Osteoblast (primary cell): ENCODE data around the gene REEP6. TPM values are rescaled to one million over a fixed set of nuclear protein-coding genes. Genes with fewer than 3 reads are reported as not detected.
"Not testable (repeated sequence)": the region's sequence is repeated elsewhere in the genome, so short reads cannot be mapped to it uniquely, and the experiment has no call there.

Experiments used
- DNase-seq: peaks from one replicate; pipeline ENCODE4 v3.0.0; 2011; ENCODE audit warnings: low spot score, mixed read lengths; ENCODE audit not compliant: insufficient read length; ENCODE audit errors: missing footprints
- H2AFZ ChIP-seq: 2 replicates; pipeline ENCODE4 v1.6.0; 2011; ENCODE audit warnings: mild to moderate bottlenecking, low read length
- H3K27ac ChIP-seq: 2 replicates; pipeline ENCODE4 v1.5.1; 2011; ENCODE audit warnings: mild to moderate bottlenecking, low read depth, low read length, moderate library complexity
- H3K27me3 ChIP-seq: 2 replicates; pipeline ENCODE4 v1.6.0; 2012; ENCODE audit warnings: mild to moderate bottlenecking, control low read depth, inconsistent platforms, low read length, moderate library complexity; ENCODE audit not compliant: insufficient read depth
- H3K36me3 ChIP-seq: 2 replicates; pipeline ENCODE4 v1.5.1; 2011; ENCODE audit warnings: mild to moderate bottlenecking, low read length, control low read depth, moderate library complexity; ENCODE audit not compliant: insufficient read depth
- H3K4me1 ChIP-seq: 2 replicates; pipeline ENCODE4 v1.5.1; 2011; ENCODE audit warnings: mild to moderate bottlenecking, low read length, control low read depth, moderate library complexity; ENCODE audit not compliant: insufficient read depth
- H3K4me2 ChIP-seq: 2 replicates; pipeline ENCODE4 v1.6.0; 2011; ENCODE audit warnings: mild to moderate bottlenecking, low read length; ENCODE audit not compliant: insufficient read depth
- H3K4me3 ChIP-seq: fragments of 200-600 bp; sonication (generic); 3 replicates; pipeline ENCODE4 v1.5.1; 2012; ENCODE audit warnings: mild to moderate bottlenecking, low read length, inconsistent platforms; ENCODE audit not compliant: insufficient read depth
- H3K79me2 ChIP-seq: 2 replicates; pipeline ENCODE4 v1.6.0; 2012; ENCODE audit warnings: mild to moderate bottlenecking, low read length, control low read depth, inconsistent platforms; ENCODE audit not compliant: insufficient read depth
- H3K9me3 ChIP-seq: 2 replicates; pipeline ENCODE4 v1.5.1; 2011; ENCODE audit warnings: low read depth, low read length, control low read depth
- H4K20me1 ChIP-seq: 2 replicates; pipeline ENCODE4 v1.6.0; 2012; ENCODE audit warnings: mild to moderate bottlenecking, low read length, control low read depth; ENCODE audit not compliant: insufficient read depth
- total RNA-seq: library from RNA; depleted of rRNA; stranded (reverse); fragments of >200 nt; gene quantifications from 2 replicates; pipeline ENCODE4 v1.2.3, GENCODE V29; 2012
- TF ChIP-seq, protein P1 (sequence below): IDR thresholded peaks from 2 replicates; pipeline ENCODE4 v1.5.1; 2011; ENCODE audit warnings: mild to moderate bottlenecking, low read depth, low read length, moderate library complexity; ENCODE audit errors: extremely low read depth

REEP6 gene
- total RNA-seq, 1 donor, result 1.8 TPM

- no peaks in the 10 kb centered on the region for H3K36me3 ChIP-seq
- H3K27ac ChIP-seq, result no peak overlapping the region
- TF ChIP-seq, protein P1, sequence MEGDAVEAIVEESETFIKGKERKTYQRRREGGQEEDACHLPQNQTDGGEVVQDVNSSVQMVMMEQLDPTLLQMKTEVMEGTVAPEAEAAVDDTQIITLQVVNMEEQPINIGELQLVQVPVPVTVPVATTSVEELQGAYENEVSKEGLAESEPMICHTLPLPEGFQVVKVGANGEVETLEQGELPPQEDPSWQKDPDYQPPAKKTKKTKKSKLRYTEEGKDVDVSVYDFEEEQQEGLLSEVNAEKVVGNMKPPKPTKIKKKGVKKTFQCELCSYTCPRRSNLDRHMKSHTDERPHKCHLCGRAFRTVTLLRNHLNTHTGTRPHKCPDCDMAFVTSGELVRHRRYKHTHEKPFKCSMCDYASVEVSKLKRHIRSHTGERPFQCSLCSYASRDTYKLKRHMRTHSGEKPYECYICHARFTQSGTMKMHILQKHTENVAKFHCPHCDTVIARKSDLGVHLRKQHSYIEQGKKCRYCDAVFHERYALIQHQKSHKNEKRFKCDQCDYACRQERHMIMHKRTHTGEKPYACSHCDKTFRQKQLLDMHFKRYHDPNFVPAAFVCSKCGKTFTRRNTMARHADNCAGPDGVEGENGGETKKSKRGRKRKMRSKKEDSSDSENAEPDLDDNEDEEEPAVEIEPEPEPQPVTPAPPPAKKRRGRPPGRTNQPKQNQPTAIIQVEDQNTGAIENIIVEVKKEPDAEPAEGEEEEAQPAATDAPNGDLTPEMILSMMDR, result no peak
- DNase-seq, result no peak
- no peaks in the 10 kb centered on the region for H4K20me1 ChIP-seq
- no peaks in the 10 kb centered on the region for H3K79me2 ChIP-seq
- H3K4me3 ChIP-seq, result no peak overlapping the region
- no peak overlapping the region for H3K4me2 ChIP-seq
- no peak overlapping the region for H2AFZ ChIP-seq
- H3K4me1 ChIP-seq, result no peaks in the 10 kb centered on the region
- no peaks in the 10 kb centered on the region for H3K9me3 ChIP-seq
- peaks cover 17% of the 10 kb centered on the region for H3K27me3 ChIP-seq
These were observed 5.1 kb downstream of the REEP6 start for GRCh38 chr19:1495799-1496713.

DNA sequence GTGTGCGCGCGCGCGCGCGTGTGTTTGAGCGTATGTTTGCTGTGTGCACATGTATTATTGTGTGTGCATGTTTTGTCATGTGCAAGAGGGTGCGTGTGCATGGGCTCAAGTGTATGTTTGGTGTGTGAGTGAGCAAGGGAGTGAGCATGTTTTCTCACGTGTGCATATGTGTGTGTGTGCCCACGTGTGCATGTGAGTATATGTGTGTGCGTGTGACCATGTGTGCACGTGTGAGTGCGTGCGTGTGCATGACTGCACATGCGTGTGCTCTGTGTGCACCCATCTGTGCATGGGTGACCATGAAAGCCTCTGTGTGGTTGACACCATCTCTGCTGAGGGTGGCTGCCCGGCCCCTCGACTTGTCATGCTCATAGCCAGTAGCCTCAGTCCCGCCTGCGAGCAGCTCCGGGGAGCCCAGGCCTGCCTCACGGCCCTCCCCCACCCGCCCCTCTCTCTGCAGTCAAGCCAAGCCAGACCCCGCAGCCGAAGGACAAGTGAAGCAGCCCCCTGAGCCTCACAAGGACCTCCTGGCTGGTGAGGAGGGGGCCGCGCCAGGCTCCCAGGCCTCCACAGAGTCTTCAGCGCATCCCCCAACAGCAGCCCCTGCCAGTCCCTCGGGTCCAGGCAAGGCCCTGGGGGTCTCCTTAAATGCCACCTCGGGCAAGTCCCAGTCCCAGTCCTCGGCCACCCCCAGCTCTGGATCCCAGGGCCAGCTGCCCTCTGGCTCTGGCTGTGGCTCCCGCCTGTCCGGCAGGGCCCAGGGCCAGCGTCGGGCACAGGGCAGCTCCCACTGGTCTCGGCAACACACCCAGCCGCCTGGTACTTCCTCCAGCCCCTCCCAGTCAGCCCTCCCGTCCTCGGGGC lies 6.0 kb downstream of the REEP6 start:
- Histone ChIP-seq H3K27me3 (peaks cover 9% of the 10 kb centered on the region), H3K4me3 (no peak overlapping the region), H3K27ac (no peak overlapping the region), H4K20me1 (no peaks in the 10 kb centered on the region), H3K36me3 (no peaks in the 10 kb centered on the region), H3K9me3 (no peaks in the 10 kb centered on the region), H3K4me1 (no peaks in the 10 kb centered on the region), H2AFZ (no peak overlapping the region), H3K79me2 (no peaks in the 10 kb centered on the region), H3K4me2 (no peak overlapping the region)
- TF ChIP-seq, protein P1, result no peak
- DNase-seq, result no peak

DNA sequence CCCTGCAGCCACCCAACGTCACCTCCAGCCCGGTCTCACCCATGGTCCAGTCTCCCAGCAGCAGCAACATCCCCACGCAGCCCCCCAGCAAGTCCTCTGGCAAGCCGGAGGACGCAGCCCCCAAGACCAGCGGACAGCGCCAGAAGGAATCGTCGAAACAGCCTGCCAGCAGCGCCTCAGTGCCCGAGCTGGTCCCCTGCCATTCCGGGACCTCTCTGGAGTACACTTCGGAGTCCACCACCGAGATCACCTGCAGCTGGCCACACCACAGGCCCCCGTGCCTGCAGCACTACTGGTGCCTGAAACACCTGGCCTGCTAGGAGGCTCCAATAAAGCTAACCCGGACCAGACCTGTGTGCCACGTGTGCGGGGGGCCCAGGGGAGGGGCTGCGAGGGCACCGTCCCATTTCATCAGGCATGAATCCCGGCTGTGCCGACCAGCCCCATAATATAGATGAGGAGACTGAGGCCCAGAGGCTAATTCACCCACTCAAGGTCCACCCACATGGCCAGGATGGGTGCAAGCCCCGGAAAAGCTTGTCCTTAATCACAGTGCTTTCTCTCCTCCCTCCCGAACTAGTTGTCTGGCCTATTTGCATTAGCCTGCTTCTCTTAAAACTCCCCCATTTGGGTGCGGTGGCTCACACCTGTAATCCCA lies 6.7 kb downstream of the REEP6 start:
- Histone ChIP-seq H3K36me3 (no peaks in the 10 kb centered on the region), H4K20me1 (no peaks in the 10 kb centered on the region), H3K4me3 (no peak overlapping the region), H3K27ac (no peak overlapping the region), H3K4me1 (no peaks in the 10 kb centered on the region), H3K4me2 (no peak overlapping the region), H3K9me3 (no peaks in the 10 kb centered on the region), H3K27me3 (peaks cover 9% of the 10 kb centered on the region), H2AFZ (no peak overlapping the region), H3K79me2 (no peaks in the 10 kb centered on the region)
- no peak for DNase-seq
- TF ChIP-seq, protein P1, result no peak

GRCh38 chr19:1499231-1499630 lies 8.2 kb downstream of the REEP6 start:
- not testable (repeated sequence) for DNase-seq, H3K27ac ChIP-seq, H2AFZ ChIP-seq, H3K9me3 ChIP-seq, H3K36me3 ChIP-seq, H3K4me3 ChIP-seq, H3K4me1 ChIP-seq, H4K20me1 ChIP-seq, H3K79me2 ChIP-seq, H3K4me2 ChIP-seq
- H3K27me3 ChIP-seq, result peaks cover 22% of the 10 kb centered on the region
